Measurements from ENCODE around the gene VSIG2.

The VSIG2 gene

GRCh38 chr11:124745270-124745834 lies 6.7 kb downstream of the VSIG2 start (continued):
- TF ChIP-seq HOXC10 (CRISPR knock-in tag; IDR thresholded peaks at IDR 0.05) (no peak), SCRT2 (tag by site-specific recombination; IDR thresholded peaks at IDR 0.05) (no peak)

- TF ChIP-seq ZNF585B (tag by site-specific recombination; IDR thresholded peaks at IDR 0.05) (no peak), EGR2 (tag by site-specific recombination; IDR thresholded peaks at IDR 0.05; ENCODE audit: low read depth) (peak; percentile 29; the same call in 1 of the 2 replicates)
- no peak overlapping the region for H3K27ac ChIP-seq (ENCODE audit: extremely low read depth, low read depth, low read length)
- CTCF ChIA-PET, result interaction anchor here (0.7 to 3.0 kb wide), 5 partner anchors 13 to 133 kb away, joined by 3 to 13 read pairs (median 3); no protein-coding TSS in a partner anchor
- no peaks in the 10 kb centered on the region for H3K9me3 ChIP-seq (ENCODE audit: control insufficient read depth, insufficient read depth, low read depth, low read length)
- H3K4me3 ChIP-seq (ENCODE audit: low read depth, low read length), result no peak overlapping the region
- POLR2A ChIA-PET, result interaction anchor here (1.5 kb wide), 1 partner anchor 10 kb away, joined by 9 read pairs; the partner anchor contains the start of gene VSIG2
- no peaks in the 10 kb centered on the region; the same call in 1 of the 2 replicates for H3K4me1 ChIP-seq (ENCODE audit: control insufficient read depth, insufficient read depth, low read length)
- H3K36me3 ChIP-seq (ENCODE audit: control insufficient read depth in 2 of 2, insufficient read depth in 1 of 2, low read length in 2 of 2), result no peaks in the 10 kb centered on the region
Observed at GRCh38 chr11:124743050-124743449, 9.0 kb downstream of the VSIG2 start.

- no peak overlapping the region for H3K27ac ChIP-seq (ENCODE audit: extremely low read depth, low read depth, low read length)
Observed at GRCh38 chr11:124742555-124742954, 9.5 kb downstream of the VSIG2 start.

GRCh38 chr11:124740277-124740882 lies 11.7 kb downstream of the VSIG2 start:
- Histone ChIP-seq H3K27ac (ENCODE audit: extremely low read depth, low read depth, low read length) (no peak overlapping the region), H3K9me3 (ENCODE audit: control insufficient read depth, insufficient read depth, low read depth, low read length) (no peaks in the 10 kb centered on the region), H3K36me3 (ENCODE audit: control insufficient read depth in 2 of 2, insufficient read depth in 1 of 2, low read length in 2 of 2) (no peaks in the 10 kb centered on the region), H3K4me3 (ENCODE audit: low read depth, low read length) (peak overlapping the region; percentile 59), H3K4me1 (ENCODE audit: control insufficient read depth, insufficient read depth, low read length) (no peaks in the 10 kb centered on the region; the same call in 1 of the 2 replicates)
- CTCF ChIA-PET, result interaction anchor here (0.5 to 1.4 kb wide), 10 partner anchors 8 to 1059 kb away, joined by 3 to 4 read pairs (median 3); no protein-coding TSS in a partner anchor
- POLR2A ChIA-PET, result interaction anchor here (0.8 to 1.4 kb wide), 8 partner anchors 12 to 118 kb away, joined by 3 to 9 read pairs (median 4); partner anchors contain the start of genes MSANTD2, SIAE, SPA17 and TBRG1
- TF ChIP-seq CTCF (tag by site-specific recombination; IDR thresholded peaks at IDR 0.05), result peak; percentile 74
- no peak for TF ChIP-seq ZNF311 (tag by site-specific recombination; IDR thresholded peaks at IDR 0.05; ENCODE audit: borderline replicate concordance)
- peak; percentile 76 for TF ChIP-seq ZFHX2 (tag by site-specific recombination; conservative IDR thresholded peaks at IDR 0.05)
- peak; percentile 59 for TF ChIP-seq ZNF366 (tag by site-specific recombination; conservative IDR thresholded peaks at IDR 0.05)
- peak; percentile 28 for TF ChIP-seq PATZ1 (tag by site-specific recombination; IDR thresholded peaks at IDR 0.05)
- TF ChIP-seq ZBTB8A (tag by site-specific recombination; IDR thresholded peaks at IDR 0.05), result peak; percentile 46; the same call in 1 of the 2 replicates
- no peak for TF ChIP-seq ZNF184 (tag by site-specific recombination; IDR thresholded peaks at IDR 0.05)
- TF ChIP-seq ZBTB17 (tag by site-specific recombination; IDR thresholded peaks at IDR 0.05), result peak; percentile 87
- TF ChIP-seq TSHZ1 (tag by site-specific recombination; IDR thresholded peaks at IDR 0.05; ENCODE audit: borderline replicate concordance), result no peak
- 0 out of 2 replicates have a peak, but pooled peaks have one; percentile 18 for TF ChIP-seq ZIC2 (tag by site-specific recombination; IDR thresholded peaks at IDR 0.05)

More at GRCh38 chr11:124742555-124742954, 9.5 kb downstream of the VSIG2 start:
- CTCF ChIA-PET, result interaction anchor here (0.7 to 3.0 kb wide), 5 partner anchors 13 to 134 kb away, joined by 3 to 13 read pairs (median 3); no protein-coding TSS in a partner anchor
- TF ChIP-seq SALL2 (tag by site-specific recombination; IDR thresholded peaks at IDR 0.05; ENCODE audit: borderline replicate concordance) (no peak), ZNF513 (tag by site-specific recombination; IDR thresholded peaks at IDR 0.05) (no peak), ZNF664 (tag by site-specific recombination; IDR thresholded peaks at IDR 0.05) (peak; percentile 73), ZNF133 (tag by site-specific recombination; IDR thresholded peaks at IDR 0.05) (no peak)
- Histone ChIP-seq H3K4me3 (ENCODE audit: low read depth, low read length) (no peak overlapping the region), H3K36me3 (ENCODE audit: control insufficient read depth in 2 of 2, insufficient read depth in 1 of 2, low read length in 2 of 2) (no peaks in the 10 kb centered on the region), H3K4me1 (ENCODE audit: control insufficient read depth, insufficient read depth, low read length) (no peaks in the 10 kb centered on the region; the same call in 1 of the 2 replicates), H3K9me3 (ENCODE audit: control insufficient read depth, insufficient read depth, low read depth, low read length) (no peaks in the 10 kb centered on the region)
- POLR2A ChIA-PET, result no interaction called here
